ENCODE results near the gene TOR2A.

DNA sequence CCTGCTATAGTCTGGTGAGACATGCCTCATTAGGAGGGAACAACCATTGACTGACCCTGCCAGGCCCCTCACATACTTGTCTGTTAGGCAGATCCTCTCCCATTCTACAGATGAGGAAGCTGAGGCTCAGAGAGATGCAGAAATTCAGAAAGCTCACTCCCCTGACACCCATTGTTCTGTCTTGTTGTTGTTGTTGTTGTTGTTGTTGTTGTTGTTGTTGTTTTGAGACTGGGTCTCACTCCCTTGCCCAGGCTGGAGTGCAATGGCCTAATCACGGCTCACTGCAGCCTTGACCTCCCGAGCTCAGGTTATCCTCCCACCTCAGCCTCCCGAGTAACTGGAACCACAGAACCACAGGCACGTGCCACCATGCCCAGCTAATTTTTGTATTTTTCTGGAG lies 41.4 kb downstream of the TOR2A start:
- TF ChIP-seq, protein P1, sequence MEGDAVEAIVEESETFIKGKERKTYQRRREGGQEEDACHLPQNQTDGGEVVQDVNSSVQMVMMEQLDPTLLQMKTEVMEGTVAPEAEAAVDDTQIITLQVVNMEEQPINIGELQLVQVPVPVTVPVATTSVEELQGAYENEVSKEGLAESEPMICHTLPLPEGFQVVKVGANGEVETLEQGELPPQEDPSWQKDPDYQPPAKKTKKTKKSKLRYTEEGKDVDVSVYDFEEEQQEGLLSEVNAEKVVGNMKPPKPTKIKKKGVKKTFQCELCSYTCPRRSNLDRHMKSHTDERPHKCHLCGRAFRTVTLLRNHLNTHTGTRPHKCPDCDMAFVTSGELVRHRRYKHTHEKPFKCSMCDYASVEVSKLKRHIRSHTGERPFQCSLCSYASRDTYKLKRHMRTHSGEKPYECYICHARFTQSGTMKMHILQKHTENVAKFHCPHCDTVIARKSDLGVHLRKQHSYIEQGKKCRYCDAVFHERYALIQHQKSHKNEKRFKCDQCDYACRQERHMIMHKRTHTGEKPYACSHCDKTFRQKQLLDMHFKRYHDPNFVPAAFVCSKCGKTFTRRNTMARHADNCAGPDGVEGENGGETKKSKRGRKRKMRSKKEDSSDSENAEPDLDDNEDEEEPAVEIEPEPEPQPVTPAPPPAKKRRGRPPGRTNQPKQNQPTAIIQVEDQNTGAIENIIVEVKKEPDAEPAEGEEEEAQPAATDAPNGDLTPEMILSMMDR (conservative IDR thresholded peaks at IDR 0.05): no peak
- TF ChIP-seq EZH2 (IDR thresholded peaks at IDR 0.05; ENCODE audit: low read depth): no peak
